HG03521 (cell line): ENCODE results near the gene IGFALS.

ENCODE experiments used
- ATAC-seq: cut with Tn5 transposase; IDR thresholded peaks from one replicate; pipeline ENCODE4 v1.9.1; 2021; ENCODE audit warnings: mild to moderate bottlenecking, moderate library complexity; ENCODE audit not compliant: unreplicated experiment

Gene IGFALS

DNA sequence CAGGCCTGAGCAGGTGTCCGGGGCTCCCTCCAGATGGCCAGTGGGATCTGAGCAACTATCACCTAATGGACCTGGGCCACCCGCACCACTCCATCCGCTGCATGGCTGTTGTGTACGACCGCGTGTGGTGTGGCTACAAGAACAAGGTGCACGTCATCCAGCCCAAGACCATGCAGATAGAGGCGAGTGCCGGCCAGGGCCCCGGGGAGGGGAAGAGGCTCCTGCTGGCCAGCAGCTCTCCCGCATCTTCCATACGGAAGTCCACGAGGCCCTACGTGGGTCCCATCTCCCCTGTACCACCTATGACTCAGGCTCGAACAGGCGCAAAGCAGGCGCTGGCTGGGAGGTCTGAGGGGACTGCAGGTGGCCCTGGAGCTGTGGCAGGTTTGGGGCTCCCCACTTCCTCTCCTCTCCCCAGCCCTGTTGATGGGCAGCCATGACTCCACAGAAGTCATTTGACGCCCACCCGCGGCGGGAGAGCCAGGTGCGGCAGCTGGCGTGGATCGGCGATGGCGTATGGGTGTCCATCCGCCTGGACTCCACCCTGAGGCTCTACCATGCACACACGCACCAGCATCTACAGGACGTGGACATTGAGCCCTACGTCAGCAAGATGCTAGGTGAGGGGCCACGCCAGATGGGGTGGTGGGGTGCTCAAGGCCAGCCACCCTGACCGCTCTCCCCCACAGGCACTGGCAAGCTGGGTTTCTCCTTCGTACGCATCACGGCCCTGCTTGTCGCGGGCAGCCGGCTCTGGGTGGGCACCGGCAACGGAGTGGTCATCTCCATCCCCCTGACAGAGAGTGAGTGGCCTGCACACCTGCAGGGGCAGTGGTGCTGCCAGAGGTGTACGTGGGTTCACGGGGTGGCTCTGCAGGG lies 26.1 kb downstream of the IGFALS start:
- ATAC-seq, result no peak

GRCh38 chr16:1766701-1767100 lies 26.8 kb downstream of the IGFALS start:
- ATAC-seq, result no peak

DNA sequence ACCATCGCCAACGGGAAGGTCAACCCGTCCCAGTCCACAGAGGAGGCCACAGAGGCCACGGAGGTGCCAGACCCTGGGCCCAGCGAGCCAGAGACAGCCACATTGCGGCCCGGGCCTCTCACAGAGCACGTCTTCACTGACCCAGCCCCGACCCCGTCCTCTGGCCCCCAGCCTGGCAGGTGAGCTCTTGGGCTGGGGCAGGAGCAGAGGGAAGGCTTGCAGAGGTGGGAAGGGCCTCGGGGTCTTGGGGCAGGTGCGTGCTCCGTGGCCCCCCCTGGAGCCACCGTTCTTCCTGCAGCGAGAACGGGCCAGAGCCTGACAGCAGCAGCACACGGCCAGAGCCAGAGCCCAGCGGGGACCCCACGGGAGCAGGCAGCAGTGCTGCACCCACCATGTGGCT lies 27.3 kb downstream of the IGFALS start:
- no peak for ATAC-seq

GRCh38 chr16:1765826-1766225 lies 27.7 kb downstream of the IGFALS start:
- no peak for ATAC-seq

DNA sequence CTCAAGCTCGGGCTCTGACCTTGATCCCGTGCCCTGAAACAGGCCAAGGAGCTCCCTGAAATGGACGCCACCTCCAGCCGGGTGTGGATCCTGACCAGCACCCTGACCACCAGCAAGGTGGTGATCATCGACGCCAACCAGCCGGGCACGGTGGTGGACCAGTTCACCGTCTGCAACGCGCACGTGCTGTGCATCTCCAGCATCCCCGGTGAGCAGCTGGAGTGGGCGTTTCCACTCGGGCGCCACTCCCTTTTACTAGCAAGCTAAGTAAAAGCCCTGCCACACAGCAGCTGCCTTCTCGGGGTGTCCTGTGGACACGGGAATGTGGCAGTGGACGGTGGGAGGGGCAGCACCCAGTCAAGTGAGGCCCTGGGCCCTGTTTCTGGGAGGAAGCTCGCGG lies 28.5 kb downstream of the IGFALS start:
- ATAC-seq, result no peak

GRCh38 chr16:1763521-1764511 lies 29.7 kb downstream of the IGFALS start:
- ATAC-seq, result no peak

DNA sequence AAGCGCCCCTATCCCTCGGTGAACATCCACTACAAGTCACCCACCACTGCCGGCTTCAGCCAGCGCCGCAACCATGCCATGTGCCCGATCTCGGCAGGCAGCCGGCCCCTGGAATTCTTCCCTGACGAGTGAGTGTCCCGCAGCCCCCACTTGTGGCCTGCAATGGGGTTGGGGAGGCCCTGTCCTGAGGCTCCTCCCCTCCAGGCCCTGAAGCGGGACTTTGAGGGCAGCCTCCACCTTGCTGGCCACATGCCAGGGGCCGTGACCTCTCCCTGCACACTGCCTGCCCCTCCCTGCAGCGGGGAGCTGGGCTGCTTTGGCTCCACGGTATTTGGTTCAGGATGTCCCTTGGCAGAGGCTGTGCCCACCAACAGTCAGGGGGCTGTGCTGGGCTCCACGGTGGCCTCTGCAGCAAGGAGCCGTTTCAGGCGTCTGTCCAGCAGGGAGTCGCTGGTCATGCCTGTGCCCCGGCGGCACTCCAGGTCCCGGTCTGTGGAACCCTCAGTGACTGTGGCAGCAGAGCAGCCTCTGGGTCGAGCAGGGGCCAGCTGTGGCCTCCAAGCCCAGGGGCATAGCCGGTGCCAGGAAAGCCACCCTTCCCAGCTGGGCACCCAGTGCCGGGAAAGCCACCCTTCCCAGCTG lies 30.5 kb downstream of the IGFALS start:
- no peak for ATAC-seq

DNA sequence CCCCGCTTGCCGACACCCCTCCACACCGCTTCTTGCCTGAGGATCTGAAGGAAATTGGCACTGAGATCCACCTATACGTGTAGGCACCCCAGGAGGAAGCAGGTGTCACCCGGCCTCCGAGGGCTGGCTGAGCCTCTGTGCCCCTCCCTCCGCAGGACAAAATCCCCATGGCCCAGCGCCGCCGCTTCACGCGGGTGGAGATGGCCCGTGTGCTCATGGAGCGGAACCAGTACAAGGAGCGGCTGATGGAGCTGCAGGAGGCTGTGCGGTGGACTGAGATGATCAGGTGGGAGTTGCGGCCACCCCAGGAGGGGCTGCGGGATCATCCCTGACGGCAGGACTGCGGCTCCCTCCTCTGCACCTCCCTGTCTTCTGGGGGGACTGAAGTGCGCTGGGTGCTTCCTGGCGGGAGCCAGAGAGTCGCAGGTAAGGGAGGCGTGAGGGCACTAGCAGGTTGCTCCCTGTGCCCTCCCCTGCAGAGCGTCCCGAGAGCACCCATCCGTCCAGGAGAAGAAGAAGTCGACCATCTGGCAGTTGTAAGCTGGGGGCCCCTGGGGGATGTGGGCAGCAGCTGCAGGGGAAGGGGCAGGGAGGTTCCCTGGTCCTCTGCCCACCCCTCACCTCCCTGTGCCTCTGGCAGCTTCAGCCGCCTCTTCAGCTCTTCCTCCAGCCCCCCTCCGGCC lies 31.2 kb downstream of the IGFALS start:
- ATAC-seq, result no peak

DNA sequence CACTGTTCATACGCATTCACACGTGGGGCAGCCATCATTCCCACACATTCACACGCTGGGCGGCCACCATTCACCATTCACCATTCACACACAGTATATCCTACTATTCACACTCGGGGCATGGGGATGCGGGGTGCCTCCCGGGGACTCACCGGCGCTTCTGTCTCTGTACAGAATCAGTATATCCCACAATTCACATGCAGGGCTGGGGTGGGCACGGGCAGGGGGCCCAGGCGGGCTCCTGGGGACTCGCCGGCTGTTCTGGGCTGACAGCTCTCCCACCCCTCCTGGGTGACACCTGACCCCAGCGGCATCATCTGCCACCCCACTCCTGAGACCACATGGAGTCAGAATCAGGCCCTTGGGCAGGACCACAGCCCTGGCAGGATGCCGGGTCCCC lies 31.8 kb downstream of the IGFALS start:
- no peak for ATAC-seq

GRCh38 chr16:1760911-1761310 lies 32.6 kb downstream of the IGFALS start:
- no peak for ATAC-seq

GRCh38 chr16:1759511-1759910 lies 34.0 kb downstream of the IGFALS start:
- ATAC-seq, result no peak

- no peak for ATAC-seq
Observed at GRCh38 chr16:1758923-1759322, 34.6 kb downstream of the IGFALS start.

- no peak for ATAC-seq
Observed at GRCh38 chr16:1757714-1758461, 35.6 kb downstream of the IGFALS start.

DNA sequence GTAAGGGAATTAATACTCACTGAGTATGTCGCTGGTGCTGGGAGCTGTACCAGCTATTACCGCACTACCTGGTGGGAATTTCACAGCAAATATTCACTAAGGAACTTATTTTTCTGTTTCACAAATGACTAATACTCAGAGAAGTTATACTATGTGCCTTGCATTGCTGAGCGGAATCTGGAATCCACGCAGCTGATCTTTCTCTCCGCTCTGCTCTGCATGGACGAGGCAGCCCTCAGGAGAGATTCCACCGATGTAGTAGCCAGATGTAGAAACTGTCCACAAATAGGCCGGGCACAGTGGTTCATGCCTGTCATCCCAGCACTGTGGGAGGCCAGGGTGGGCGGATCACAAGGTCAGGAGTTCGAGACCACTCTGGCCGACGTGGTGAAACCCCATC lies 39.3 kb downstream of the IGFALS start:
- ATAC-seq, result no peak

DNA sequence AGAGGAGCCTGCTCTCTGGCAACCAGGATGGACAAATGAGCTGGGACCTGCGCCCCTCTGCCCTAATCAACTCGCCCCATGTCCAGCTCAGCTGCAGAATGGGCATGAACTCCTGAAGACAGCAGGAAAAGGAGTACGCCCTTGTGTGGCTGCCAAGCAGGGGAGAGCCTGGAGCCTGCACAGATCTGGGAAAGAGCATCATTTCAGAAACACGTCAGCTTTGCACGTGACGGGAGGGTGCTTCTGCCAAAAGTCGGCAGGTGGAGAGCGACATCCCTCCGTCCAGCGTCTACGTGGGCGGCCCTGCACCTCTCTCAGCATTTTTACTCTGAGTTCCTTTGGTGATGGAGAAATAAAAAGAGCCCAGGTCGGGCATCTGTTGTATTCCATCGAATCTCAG lies 40.7 kb downstream of the IGFALS start:
- no peak for ATAC-seq

GRCh38 chr16:1751946-1752345 lies 41.6 kb downstream of the IGFALS start:
- ATAC-seq, result no peak

GRCh38 chr16:1749152-1750117 lies 44.1 kb downstream of the IGFALS start:
- no peak for ATAC-seq

DNA sequence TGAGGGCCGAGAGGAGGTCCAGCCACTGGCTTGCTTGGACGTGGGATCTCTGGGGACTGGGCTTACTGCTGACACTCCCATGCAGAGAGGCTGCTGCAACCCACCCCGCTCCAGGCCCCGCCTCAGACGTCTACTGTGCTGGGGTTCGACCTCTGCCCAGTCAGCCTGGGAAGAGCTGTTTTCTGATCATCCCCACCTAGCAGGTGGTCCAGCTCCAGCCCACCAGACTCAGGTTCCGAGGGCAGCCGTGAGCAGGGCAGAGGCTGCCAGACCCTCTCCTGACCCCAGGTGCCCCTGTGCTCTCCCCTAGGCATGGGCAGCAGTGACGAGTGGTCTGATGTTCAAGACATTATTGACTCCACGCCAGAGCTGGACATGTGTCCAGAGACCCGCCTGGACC lies 45.6 kb downstream of the IGFALS start:
- ATAC-seq, result no peak

- no peak for ATAC-seq
Observed at GRCh38 chr16:1746693-1747195, 46.8 kb downstream of the IGFALS start.
